Measurements from ENCODE around the gene MCL1.
"Not testable (repeated sequence)": the region's sequence is repeated elsewhere in the genome, so short reads cannot be mapped to it uniquely, and the experiment has no call there.

Gene MCL1

GRCh38 chr1:150602372-150602771 lies 23.0 kb upstream of the MCL1 start:
- DNase-seq (ENCODE audit: low spot score) = not testable (repeated sequence)

- no peak for DNase-seq (ENCODE audit: low spot score)
Observed at GRCh38 chr1:150601540-150601939, 22.1 kb upstream of the MCL1 start.

DNA sequence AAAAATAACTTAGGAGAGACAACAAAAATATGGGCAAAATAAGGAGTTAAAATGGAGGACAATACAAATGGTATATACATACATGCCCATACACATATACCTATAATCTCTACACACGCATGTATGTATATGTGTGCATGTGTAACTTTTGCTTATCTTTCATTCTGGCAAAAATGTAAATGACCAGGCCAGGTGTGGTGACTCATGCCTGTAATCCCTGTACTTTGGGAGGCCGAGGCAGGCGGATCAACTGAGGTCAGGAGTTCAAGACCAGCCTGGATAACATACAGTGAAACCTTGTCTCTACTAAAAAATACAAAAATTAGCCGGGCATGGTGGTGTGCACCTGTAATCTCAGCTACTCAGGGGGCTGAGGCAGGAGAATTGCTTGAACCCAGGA lies 18.9 kb upstream of the MCL1 start:
- DNase-seq (ENCODE audit: low spot score) = not testable (repeated sequence)

DNA sequence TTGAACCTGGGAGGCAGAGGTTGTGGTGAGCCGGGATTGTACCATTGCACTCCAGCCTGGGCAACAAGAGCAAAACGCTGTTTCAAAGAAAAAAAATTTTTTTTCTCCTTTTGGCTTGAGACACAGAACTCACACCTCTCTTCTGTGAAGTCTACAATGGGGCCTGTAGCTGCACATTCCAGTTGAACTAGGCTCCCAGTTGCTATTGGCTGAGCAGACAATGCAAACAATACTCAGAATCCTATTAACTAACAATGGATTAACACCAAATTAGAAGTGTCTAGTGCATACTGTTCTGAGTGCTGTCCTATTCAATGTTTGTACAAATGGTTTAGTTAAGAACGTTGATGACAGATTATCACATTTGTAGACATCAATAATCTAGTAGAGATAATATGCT lies 17.6 kb upstream of the MCL1 start:
- no peak for DNase-seq (ENCODE audit: low spot score)

DNA sequence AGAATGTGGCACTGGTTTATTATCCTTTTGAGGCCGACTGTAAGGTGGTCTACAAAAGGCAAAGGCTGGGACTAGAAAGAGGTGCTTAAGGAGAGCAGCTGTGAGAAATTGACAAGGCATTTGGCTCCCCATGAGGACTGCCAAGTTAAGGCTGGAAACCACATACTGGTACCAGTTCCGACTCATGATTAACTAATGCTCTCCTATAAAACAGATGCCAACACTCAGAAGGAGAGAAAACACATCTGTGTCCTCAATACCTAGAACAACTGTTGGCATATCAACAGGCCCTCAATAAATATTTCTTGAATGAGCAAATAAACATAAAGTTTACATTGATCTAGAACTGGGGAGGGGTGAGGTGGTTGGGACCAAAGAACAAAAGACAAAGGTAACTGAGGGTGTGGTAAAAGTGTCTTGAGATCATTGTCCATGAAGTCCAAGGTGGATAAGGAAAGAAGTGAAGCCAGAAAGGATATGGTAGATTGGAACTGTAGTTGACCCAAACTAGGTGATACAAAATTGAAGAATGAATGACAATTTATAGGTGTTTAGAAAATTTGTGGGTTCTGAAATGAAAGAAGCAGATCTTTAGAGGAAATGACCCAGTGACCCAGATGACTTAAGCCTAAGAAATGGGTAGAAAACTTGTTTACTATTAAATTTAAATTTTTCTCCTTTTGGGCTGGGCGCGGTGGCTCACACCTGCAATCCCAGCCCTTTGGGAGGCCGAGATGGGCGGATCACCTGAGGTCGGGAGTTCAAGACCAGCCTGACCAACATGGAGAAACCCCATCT lies 16.9 kb upstream of the MCL1 start:
- no peak for DNase-seq (ENCODE audit: low spot score)

DNA sequence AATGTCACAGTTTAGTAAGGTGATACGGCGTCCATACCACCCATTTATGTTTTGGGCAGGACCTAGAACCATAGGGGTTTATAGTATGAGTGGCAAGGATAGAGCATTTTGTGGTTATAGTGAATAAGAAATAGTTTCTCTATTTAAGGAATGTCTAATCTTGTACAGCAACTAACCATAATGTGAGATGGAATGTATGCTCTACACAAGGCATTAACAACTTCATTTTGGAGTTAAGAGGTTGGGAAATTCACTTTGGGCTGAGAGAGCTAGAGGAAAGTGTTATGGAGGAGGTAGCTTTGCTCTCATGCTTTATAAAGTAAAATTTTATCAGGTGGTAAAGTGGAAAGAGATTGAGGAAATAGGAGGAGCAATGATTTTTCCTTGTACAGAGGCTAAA lies 3.0 kb upstream of the MCL1 start:
- DNase-seq (ENCODE audit: low spot score) = no peak

- not testable (repeated sequence) for DNase-seq (ENCODE audit: low spot score)
Observed at GRCh38 chr1:150581962-150582361, 2.6 kb upstream of the MCL1 start.

GRCh38 chr1:150581437-150581836 lies 2.0 kb upstream of the MCL1 start:
- not testable (repeated sequence) for DNase-seq (ENCODE audit: low spot score)

DNA sequence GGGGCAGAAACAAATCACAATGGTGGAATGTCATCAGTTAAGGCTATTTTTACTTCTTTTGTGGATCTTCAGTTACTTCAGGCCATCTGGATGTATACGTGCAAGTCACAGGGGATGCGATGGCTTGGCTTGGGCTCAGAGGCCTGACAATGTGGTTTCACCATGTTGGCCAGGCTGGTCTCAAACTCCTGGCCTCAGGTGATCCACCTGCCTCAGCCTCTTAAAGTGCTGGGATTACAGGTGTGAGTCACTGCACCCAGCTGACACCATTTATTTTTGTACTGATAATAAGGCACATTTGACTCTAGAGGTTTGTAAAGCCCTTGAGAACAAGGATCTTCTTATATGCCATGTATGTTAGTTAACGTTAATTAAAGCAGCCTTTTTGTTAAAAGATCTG lies 1.6 kb upstream of the MCL1 start:
- not testable (repeated sequence) for DNase-seq (ENCODE audit: low spot score)

GRCh38 chr1:150579945-150580642 lies 684 bp upstream of the MCL1 start:
- no peak for DNase-seq (ENCODE audit: low spot score)

DNA sequence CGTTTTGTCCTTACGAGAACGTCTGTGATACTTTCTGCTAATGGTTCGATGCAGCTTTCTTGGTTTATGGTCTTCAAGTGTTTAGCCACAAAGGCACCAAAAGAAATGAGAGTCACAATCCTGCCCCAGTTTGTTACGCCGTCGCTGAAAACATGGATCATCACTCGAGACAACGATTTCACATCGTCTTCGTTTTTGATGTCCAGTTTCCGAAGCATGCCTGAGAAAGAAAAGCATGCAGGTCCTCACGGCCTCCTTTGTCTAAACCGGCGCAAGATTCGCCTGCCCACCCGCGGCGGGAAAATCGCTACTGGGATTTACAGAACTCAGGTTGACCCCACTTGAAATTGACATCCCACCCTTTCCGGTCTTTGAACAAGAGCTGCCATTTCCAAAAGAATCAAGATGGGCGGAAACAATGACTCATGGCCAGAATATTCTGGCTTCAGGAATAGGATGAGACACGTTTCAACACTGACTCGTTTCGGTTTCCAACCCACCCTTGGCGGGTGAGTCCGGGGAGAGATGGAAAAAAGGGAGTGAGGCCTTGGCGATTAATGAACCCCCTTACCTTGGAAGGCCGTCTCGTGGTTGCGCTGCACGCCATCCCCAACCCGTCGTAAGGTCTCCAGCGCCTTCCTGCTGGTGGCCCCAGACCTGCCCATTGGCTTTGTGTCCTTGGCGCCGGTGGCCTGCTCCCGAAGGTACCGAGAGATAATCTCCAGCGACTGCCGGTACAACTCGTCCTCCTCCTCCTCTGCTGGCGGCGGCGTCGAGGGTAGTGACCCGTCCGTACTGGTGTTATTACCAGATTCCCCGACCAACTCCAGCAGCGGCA lies 919 bp downstream of the MCL1 start:
- DNase-seq (ENCODE audit: low spot score) = peak; percentile 46

GRCh38 chr1:150577557-150578271 lies 1.7 kb downstream of the MCL1 start:
- no peak for DNase-seq (ENCODE audit: low spot score)

DNA sequence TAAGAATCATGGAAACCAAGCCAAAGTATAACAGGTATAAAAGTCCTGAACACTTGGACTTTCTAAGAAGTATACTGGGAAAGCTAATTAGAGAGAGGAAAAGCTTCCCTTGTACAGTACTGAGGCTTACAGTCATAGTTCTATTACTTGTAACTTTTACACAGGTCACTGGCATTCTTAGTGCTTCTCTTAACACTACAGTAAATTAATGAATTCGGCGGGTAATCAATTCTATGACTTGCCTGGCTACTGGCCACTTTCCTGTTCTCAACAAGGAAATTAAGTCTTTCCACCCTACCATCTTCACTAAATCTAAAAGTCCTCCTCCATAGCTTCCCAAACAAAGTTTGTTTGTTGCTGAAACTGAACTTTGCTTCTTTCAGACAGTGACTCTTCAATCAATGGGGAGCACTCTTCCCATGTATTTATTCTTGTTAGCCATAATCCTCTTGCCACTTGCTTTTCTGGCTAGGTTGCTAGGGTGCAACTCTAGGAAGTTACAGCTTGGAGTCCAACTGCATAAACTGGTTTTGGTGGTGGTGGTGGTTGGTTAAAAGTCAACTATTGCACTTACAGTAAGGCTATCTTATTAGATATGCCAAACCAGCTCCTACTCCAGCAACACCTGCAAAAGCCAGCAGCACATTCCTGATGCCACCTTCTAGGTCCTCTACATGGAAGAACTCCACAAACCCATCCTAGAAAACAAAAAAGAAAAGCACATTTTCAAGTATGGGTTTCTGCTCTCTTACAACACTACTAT lies 2.4 kb downstream of the MCL1 start:
- DNase-seq (ENCODE audit: low spot score) = no peak

- no peak for DNase-seq (ENCODE audit: low spot score)
Observed at GRCh38 chr1:150576367-150576711, 3.1 kb downstream of the MCL1 start.

GRCh38 chr1:150575518-150576366 lies 3.7 kb downstream of the MCL1 start:
- no peak for DNase-seq (ENCODE audit: low spot score)

DNA sequence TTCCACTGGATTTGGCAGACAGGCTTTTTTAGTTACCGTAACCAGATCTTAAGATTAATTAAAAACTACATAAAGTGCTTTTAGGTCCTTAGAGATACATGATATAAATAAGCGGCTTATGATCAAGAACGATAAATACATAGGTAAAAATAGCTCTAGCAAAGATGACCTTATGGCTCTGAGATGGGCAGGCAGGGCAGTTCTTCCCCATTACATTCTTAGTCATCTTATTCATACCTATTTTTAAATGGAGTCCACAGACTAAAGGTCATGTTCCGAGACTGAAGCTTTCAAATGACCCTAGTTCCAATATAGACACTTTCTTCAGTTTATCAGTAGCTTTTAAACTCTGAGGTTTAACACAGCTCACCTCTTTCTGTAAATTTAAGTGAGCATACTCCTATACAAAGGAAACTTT lies 4.3 kb downstream of the MCL1 start:
- DNase-seq (ENCODE audit: low spot score) = no peak

GRCh38 chr1:150574260-150575071 lies 4.9 kb downstream of the MCL1 start:
- DNase-seq (ENCODE audit: low spot score) = no peak

GRCh38 chr1:150573648-150574071 lies 5.8 kb downstream of the MCL1 start:
- DNase-seq (ENCODE audit: low spot score) = not testable (repeated sequence)

DNA sequence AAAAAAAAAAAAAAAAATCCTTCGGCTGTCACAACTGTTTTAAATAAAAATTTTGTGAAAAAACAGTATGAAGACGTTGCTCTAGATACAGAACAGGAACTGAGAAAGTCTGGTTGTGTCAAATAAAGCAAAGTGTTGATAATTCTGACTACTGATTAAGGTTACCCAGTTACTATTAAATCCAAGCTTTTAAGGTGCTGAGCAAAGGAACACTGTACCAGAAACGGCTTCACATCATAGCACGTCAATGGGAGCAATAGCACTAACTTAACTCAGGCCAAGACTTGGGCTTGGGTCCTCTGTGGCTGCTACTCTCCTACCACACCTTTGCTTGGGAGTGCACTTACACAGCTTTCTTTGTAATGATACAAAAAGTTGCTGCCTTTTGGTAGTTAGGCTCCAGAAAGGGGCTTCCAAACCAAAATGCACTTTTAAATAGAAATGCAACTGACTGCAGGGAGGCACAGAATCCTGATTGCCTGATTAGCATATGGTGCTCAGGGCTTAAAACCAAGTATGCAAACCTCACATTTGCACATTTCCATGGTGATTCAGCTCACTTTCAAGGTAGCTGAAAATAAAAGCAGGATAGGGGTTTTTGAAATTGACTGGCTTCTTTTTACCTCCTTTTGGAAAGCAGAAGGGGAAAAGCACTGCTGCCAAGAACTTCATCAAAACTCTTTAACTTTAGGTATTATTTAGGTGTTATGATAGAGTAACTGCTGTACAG lies 6.3 kb downstream of the MCL1 start:
- DNase-seq (ENCODE audit: low spot score) = no peak
